Activated CD4-positive, alpha-beta T cell treated with anti-CD3 and anti-CD28 coated beads, Interleukin-2, amount 50 U/mL, for 16 hours (primary cell): Measurements from ENCODE around the gene COL4A1.
A peak's percentile ranks its signal among the peaks of the same experiment; 100 is the strongest.

Experiments
- DNase-seq: peaks from one replicate; pipeline ENCODE4 v3.0.0-alpha.2; 2020

The COL4A1 gene

GRCh38 chr13:110290153-110290552 lies 16.8 kb downstream of the COL4A1 start:
- no peak for DNase-seq

GRCh38 chr13:110289661-110290060 lies 17.3 kb downstream of the COL4A1 start:
- no peak for DNase-seq

GRCh38 chr13:110289174-110289573 lies 17.8 kb downstream of the COL4A1 start:
- no peak for DNase-seq

- DNase-seq = no peak
Measured at GRCh38 chr13:110286833-110287819, 19.8 kb downstream of the COL4A1 start.

GRCh38 chr13:110285991-110286832 lies 20.7 kb downstream of the COL4A1 start:
- DNase-seq = no peak

- no peak for DNase-seq
Measured at GRCh38 chr13:110284779-110285484, 22.0 kb downstream of the COL4A1 start.

GRCh38 chr13:110283736-110284517 lies 23.0 kb downstream of the COL4A1 start:
- DNase-seq = no peak

- no peak for DNase-seq
Measured at GRCh38 chr13:110282316-110282841, 24.6 kb downstream of the COL4A1 start.

- DNase-seq = no peak
Measured at GRCh38 chr13:110281736-110282135, 25.2 kb downstream of the COL4A1 start.

GRCh38 chr13:110280985-110281688 lies 25.8 kb downstream of the COL4A1 start:
- DNase-seq = no peak

- DNase-seq = peak; percentile 6
Measured at GRCh38 chr13:110280231-110280813, 26.6 kb downstream of the COL4A1 start.

- DNase-seq = no peak
Measured at GRCh38 chr13:110279684-110280083, 27.3 kb downstream of the COL4A1 start.

GRCh38 chr13:110278859-110279258 lies 28.1 kb downstream of the COL4A1 start:
- DNase-seq = no peak

GRCh38 chr13:110277357-110277975 lies 29.5 kb downstream of the COL4A1 start:
- no peak for DNase-seq

GRCh38 chr13:110276553-110276950 lies 30.4 kb downstream of the COL4A1 start:
- DNase-seq = no peak

- DNase-seq = no peak
Measured at GRCh38 chr13:110275931-110276552, 30.9 kb downstream of the COL4A1 start.

- no peak for DNase-seq
Measured at GRCh38 chr13:110274687-110275086, 32.3 kb downstream of the COL4A1 start.

GRCh38 chr13:110273254-110273653 lies 33.7 kb downstream of the COL4A1 start:
- DNase-seq = no peak

GRCh38 chr13:110272651-110273050 lies 34.3 kb downstream of the COL4A1 start:
- DNase-seq = no peak

- peak; percentile 13 for DNase-seq
Measured at GRCh38 chr13:110272227-110272626, 34.7 kb downstream of the COL4A1 start.
